ENCODE results near the gene TRPC6.

DNA sequence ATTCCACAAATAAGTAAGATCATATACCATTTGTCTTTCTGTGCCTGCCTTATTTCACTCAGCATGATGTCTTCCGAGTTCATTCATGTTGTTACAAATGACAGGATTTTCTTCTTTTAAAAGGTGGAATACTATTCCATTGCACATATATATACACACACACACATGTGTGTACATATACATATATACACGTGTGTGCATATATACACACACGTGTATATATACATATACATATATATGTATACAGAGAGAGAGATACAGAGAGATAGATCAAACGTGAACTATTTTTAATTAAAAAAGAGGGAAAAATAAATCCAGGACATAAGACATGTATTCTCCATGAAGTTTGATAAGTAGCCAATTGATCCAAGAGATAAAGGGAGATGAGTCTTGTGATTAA, 108.1 kb downstream of the TRPC6 start:
- TF ChIP-seq, protein P1, sequence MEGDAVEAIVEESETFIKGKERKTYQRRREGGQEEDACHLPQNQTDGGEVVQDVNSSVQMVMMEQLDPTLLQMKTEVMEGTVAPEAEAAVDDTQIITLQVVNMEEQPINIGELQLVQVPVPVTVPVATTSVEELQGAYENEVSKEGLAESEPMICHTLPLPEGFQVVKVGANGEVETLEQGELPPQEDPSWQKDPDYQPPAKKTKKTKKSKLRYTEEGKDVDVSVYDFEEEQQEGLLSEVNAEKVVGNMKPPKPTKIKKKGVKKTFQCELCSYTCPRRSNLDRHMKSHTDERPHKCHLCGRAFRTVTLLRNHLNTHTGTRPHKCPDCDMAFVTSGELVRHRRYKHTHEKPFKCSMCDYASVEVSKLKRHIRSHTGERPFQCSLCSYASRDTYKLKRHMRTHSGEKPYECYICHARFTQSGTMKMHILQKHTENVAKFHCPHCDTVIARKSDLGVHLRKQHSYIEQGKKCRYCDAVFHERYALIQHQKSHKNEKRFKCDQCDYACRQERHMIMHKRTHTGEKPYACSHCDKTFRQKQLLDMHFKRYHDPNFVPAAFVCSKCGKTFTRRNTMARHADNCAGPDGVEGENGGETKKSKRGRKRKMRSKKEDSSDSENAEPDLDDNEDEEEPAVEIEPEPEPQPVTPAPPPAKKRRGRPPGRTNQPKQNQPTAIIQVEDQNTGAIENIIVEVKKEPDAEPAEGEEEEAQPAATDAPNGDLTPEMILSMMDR (IDR thresholded peaks at IDR 0.05; ENCODE audit: insufficient read depth, low read length): no peak
- TF ChIP-seq POLR2AphosphoS5 (IDR thresholded peaks at IDR 0.05; ENCODE audit: low read depth): no peak
- no peak for TF ChIP-seq SPI1 (IDR thresholded peaks at IDR 0.05; ENCODE audit: borderline replicate concordance, low read depth)
- TF ChIP-seq, protein P2, sequence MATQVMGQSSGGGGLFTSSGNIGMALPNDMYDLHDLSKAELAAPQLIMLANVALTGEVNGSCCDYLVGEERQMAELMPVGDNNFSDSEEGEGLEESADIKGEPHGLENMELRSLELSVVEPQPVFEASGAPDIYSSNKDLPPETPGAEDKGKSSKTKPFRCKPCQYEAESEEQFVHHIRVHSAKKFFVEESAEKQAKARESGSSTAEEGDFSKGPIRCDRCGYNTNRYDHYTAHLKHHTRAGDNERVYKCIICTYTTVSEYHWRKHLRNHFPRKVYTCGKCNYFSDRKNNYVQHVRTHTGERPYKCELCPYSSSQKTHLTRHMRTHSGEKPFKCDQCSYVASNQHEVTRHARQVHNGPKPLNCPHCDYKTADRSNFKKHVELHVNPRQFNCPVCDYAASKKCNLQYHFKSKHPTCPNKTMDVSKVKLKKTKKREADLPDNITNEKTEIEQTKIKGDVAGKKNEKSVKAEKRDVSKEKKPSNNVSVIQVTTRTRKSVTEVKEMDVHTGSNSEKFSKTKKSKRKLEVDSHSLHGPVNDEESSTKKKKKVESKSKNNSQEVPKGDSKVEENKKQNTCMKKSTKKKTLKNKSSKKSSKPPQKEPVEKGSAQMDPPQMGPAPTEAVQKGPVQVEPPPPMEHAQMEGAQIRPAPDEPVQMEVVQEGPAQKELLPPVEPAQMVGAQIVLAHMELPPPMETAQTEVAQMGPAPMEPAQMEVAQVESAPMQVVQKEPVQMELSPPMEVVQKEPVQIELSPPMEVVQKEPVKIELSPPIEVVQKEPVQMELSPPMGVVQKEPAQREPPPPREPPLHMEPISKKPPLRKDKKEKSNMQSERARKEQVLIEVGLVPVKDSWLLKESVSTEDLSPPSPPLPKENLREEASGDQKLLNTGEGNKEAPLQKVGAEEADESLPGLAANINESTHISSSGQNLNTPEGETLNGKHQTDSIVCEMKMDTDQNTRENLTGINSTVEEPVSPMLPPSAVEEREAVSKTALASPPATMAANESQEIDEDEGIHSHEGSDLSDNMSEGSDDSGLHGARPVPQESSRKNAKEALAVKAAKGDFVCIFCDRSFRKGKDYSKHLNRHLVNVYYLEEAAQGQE (IDR thresholded peaks at IDR 0.05; ENCODE audit: insufficient replicate concordance, low read depth): no peak
- no peak for TF ChIP-seq GABPA (IDR thresholded peaks at IDR 0.05; ENCODE audit: low read depth)

All from HL-60 (cell line).